Prostate gland (tissue), 2 donors: ENCODE measurements around the gene FBXO11. TPM values are rescaled to one million over a fixed set of nuclear protein-coding genes. Genes with fewer than 3 reads are reported as not detected.
"Not testable (repeated sequence)": the region's sequence is repeated elsewhere in the genome, so short reads cannot be mapped to it uniquely, and the experiment has no call there.

Source experiments
- DNase-seq: peaks from one replicate; pipeline ENCODE4 v3.0.0-alpha.2; 2019; ENCODE audit warnings: low spot score
- H3K27ac ChIP-seq, 2 donors: fragments of 200-600 bp; sonication (generic); 2 replicates each; pipeline ENCODE4 v1.5.1; 2017 to 2019
- H3K27me3 ChIP-seq: fragments of 200-600 bp; sonication (generic); replicated peaks from 2 replicates; pipeline ENCODE4 v1.5.1; 2019; ENCODE audit not compliant: insufficient read depth
- H3K36me3 ChIP-seq, 2 donors: fragments of 200-600 bp; sonication (generic); 1 replicate in 1 of 2; 2 replicates in 1 of 2; pipeline versions ENCODE4 v1.5.1 to v1.8.1; 2017 to 2019
- H3K4me1 ChIP-seq: fragments of 200-600 bp; sonication (generic); replicated peaks from 2 replicates; pipeline ENCODE4 v1.5.1; 2019
- H3K4me3 ChIP-seq, 2 donors: fragments of 200-600 bp; sonication (generic); 2 replicates each; pipeline ENCODE4 v1.5.1; 2017 to 2019
- H3K9me3 ChIP-seq: fragments of 200-600 bp; sonication (generic); 2 replicates; pipeline ENCODE4 v1.5.1; 2017
- CTCF ChIP-seq, 4 experiments: fragments of 200-600 bp in 2 of 4; fragments of 450-650 bp in 2 of 4; sonication (generic) in 2 of 4; IDR thresholded peaks; 1 replicate in 3 of 4; 2 replicates in 1 of 4; pipeline ENCODE4 v1.5.1; 2016 to 2019; ENCODE audit warnings: antibody characterized with exemption in 4 of 4, mild to moderate bottlenecking in 2 of 4, moderate library complexity in 2 of 4
- POLR2A ChIP-seq: fragments of 450-650 bp; IDR thresholded peaks from one replicate; pipeline ENCODE4 v1.6.1; 2016; ENCODE audit warnings: antibody characterized with exemption, mild to moderate bottlenecking
- POLR2AphosphoS5 ChIP-seq: sonication (generic); formaldehyde crosslinking; IDR thresholded peaks from one replicate; pipeline ENCODE4 v1.6.1; 2017; ENCODE audit warnings: antibody characterized with exemption
- WGBS: methylation state at CpG from one replicate; pipeline ENCODE4 v1.1.5; 2018; 5-methylcytosine and 5-hydroxymethylcytosine counted together
- intact Hi-C: fragments of 100-400 bp; cut with DNase I; formaldehyde crosslinking; loops from one replicate; pipeline ENCODE4 v1.14.2; 2022
- total RNA-seq, 2 donors: library from RNA; depleted of rRNA; stranded (reverse); fragments of >200 nt; gene quantifications; one replicate each; pipeline ENCODE4 v1.1.0, GENCODE V29; 2016

Gene FBXO11
- total RNA-seq, 2 donors from 2014 or later: 48.4 to 54.2 TPM

- Histone ChIP-seq H3K36me3 (no peaks in the 10 kb centered on the region), H3K4me3 (no peak overlapping the region), H3K27me3 (no peaks in the 10 kb centered on the region), H3K4me1 (peaks cover 4% of the 10 kb centered on the region), H3K27ac (no peak overlapping the region), H3K9me3 (no peaks in the 10 kb centered on the region)
- intact Hi-C loops: no loop called here
- TF ChIP-seq CTCF (IDR thresholded peaks at IDR 0.05) (no peak), POLR2A (no peak), POLR2AphosphoS5 (no peak)
- WGBS: 30% methylated on average over 4 of the region's 4 CpGs
- no peak for DNase-seq
Observed at GRCh38 chr2:47897883-47898731, 8.2 kb downstream of the FBXO11 start.

- H3K9me3 ChIP-seq, H3K4me3 ChIP-seq, H3K4me1 ChIP-seq, DNase-seq, H3K36me3 ChIP-seq, H3K27me3 ChIP-seq, intact Hi-C loops, H3K27ac ChIP-seq: not testable (repeated sequence)
- WGBS: 90% methylated on average over 5 of the region's 5 CpGs
Observed at GRCh38 chr2:47897191-47897882, 9.0 kb downstream of the FBXO11 start.

- 94% methylated on average over 5 of the region's 5 CpGs for WGBS
- no peaks in the 10 kb centered on the region for H3K9me3 ChIP-seq
- no peaks in the 10 kb centered on the region for H3K36me3 ChIP-seq
- no peaks in the 10 kb centered on the region for H3K27me3 ChIP-seq
- no peak overlapping the region for H3K27ac ChIP-seq
- no peak for DNase-seq
- intact Hi-C loops: no loop called here
- TF ChIP-seq POLR2A (no peak), POLR2AphosphoS5 (no peak), CTCF (IDR thresholded peaks at IDR 0.05) (no peak)
- peaks cover 4% of the 10 kb centered on the region for H3K4me1 ChIP-seq
- no peak overlapping the region for H3K4me3 ChIP-seq
Observed at GRCh38 chr2:47896450-47896968, 9.8 kb downstream of the FBXO11 start.

DNA sequence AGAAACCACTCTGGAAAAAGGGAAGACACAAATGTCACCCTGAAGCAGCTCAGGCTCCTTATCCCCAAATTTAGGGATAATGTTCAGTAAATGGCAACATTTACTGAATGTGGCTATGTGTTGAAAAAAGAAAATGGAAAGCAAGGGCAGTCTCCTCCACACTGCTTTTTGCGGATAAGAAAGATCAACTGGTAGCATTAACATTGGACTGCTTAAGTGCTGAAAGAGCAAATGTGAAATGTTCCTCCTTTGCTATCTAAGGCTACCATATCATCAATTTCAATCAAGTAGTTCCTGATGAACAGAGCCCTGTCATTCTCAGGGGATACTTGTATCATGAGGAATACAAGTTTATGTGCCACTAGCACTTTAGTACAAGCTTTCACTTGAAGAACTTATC lies 12.5 kb downstream of the FBXO11 start:
- TF ChIP-seq POLR2A (no peak), POLR2AphosphoS5 (no peak), CTCF (IDR thresholded peaks at IDR 0.05) (no peak)
- H3K27ac ChIP-seq: no peak overlapping the region
- no peaks in the 10 kb centered on the region for H3K4me1 ChIP-seq
- WGBS: 82% methylated on average over 1 of the region's 1 CpG
- H3K9me3 ChIP-seq: no peaks in the 10 kb centered on the region
- intact Hi-C loops: no loop called here
- H3K36me3 ChIP-seq: no peaks in the 10 kb centered on the region
- H3K4me3 ChIP-seq: no peak overlapping the region
- H3K27me3 ChIP-seq: no peaks in the 10 kb centered on the region
- DNase-seq: no peak

- no peaks in the 10 kb centered on the region for H3K4me1 ChIP-seq
Observed at GRCh38 chr2:47892338-47892730, 14.0 kb downstream of the FBXO11 start.

More at GRCh38 chr2:47892338-47892730, 14.0 kb downstream of the FBXO11 start:
- Histone ChIP-seq H3K36me3 (no peaks in the 10 kb centered on the region), H3K27me3 (no peaks in the 10 kb centered on the region), H3K27ac (no peak overlapping the region), H3K4me3 (no peak overlapping the region), H3K9me3 (no peaks in the 10 kb centered on the region)
- no peak for DNase-seq
- intact Hi-C loops: no loop called here
- WGBS: 83% methylated on average over 2 of the region's 2 CpGs
- TF ChIP-seq POLR2A (no peak), POLR2AphosphoS5 (no peak), CTCF (IDR thresholded peaks at IDR 0.05) (no peak)
